GM23338 (cell line): ENCODE measurements around the gene GCN1. TPM values are rescaled to one million over a fixed set of nuclear protein-coding genes. Genes with fewer than 3 reads are reported as not detected.

ENCODE experiments used
- ATAC-seq: fragments of 200-7000 bp; cut with Tn5 transposase; 3 replicates; pipeline ENCODE4 v1.9.1; 2020
- DNase-seq: peaks from one replicate; pipeline ENCODE4 v3.0.0-alpha.2; 2015; ENCODE audit warnings: low spot score
- H2AFZ ChIP-seq: fragments of 200-600 bp; sonication (generic); 2 replicates; pipeline ENCODE4 v1.8.0; 2016; ENCODE audit warnings: antibody characterized with exemption, mild to moderate bottlenecking, moderate library complexity
- H3F3A ChIP-seq: fragments of 200-600 bp; sonication (generic); replicated peaks from 2 replicates; pipeline ENCODE4 v1.8.0; 2017; ENCODE audit warnings: antibody characterized with exemption, mixed run types, low read depth
- H3K27ac ChIP-seq: fragments of 200-600 bp; sonication (generic); 2 replicates; pipeline ENCODE4 v1.6.1; 2016; ENCODE audit warnings: low read depth
- H3K27me3 ChIP-seq: fragments of 200-600 bp; sonication (generic); 2 replicates; pipeline ENCODE4 v1.8.0; 2016; ENCODE audit warnings: mild to moderate bottlenecking, mixed run types, moderate library complexity; ENCODE audit not compliant: insufficient read depth
- H3K36me3 ChIP-seq: fragments of 200-600 bp; sonication (generic); 2 replicates; pipeline ENCODE4 v1.8.0; 2016; ENCODE audit warnings: mild to moderate bottlenecking; ENCODE audit not compliant: insufficient read depth
- H3K4me1 ChIP-seq: fragments of 200-600 bp; sonication (generic); 2 replicates; pipeline ENCODE4 v1.8.0; 2016; ENCODE audit warnings: mild to moderate bottlenecking, moderate library complexity; ENCODE audit not compliant: insufficient read depth
- H3K4me2 ChIP-seq: fragments of 200-600 bp; sonication (generic); 2 replicates; pipeline ENCODE4 v1.7.1; 2017; ENCODE audit warnings: mixed run types
- H3K4me3 ChIP-seq: fragments of 200-600 bp; sonication (generic); 2 replicates; pipeline ENCODE4 v1.6.1; 2016; ENCODE audit warnings: mixed run types
- H3K79me2 ChIP-seq: fragments of 200-600 bp; sonication (generic); replicated peaks from 2 replicates; pipeline ENCODE4 v1.8.0; 2017; ENCODE audit warnings: mild to moderate bottlenecking; ENCODE audit not compliant: insufficient read depth
- H3K9me2 ChIP-seq: fragments of 200-600 bp; sonication (generic); 2 replicates; pipeline ENCODE4 v1.8.0; 2017; ENCODE audit not compliant: insufficient read depth
- H4K20me1 ChIP-seq: fragments of 200-600 bp; sonication (generic); replicated peaks from 2 replicates; pipeline ENCODE4 v1.8.0; 2017; ENCODE audit warnings: mild to moderate bottlenecking; ENCODE audit not compliant: insufficient read depth
- H3K27ac Mint-ChIP-seq: 2 replicates; pipeline ENCODE4 v1.8.0; 2020; ENCODE audit warnings: inconsistent platforms, mild to moderate bottlenecking, moderate library complexity, mixed read lengths
- H3K27me3 Mint-ChIP-seq: 3 replicates; pipeline ENCODE4 v1.8.0; 2022; ENCODE audit warnings: low read depth, mild to moderate bottlenecking, moderate library complexity, mixed read lengths, inconsistent platforms; ENCODE audit not compliant: insufficient read depth, poor library complexity
- H3K36me3 Mint-ChIP-seq: 3 replicates; pipeline ENCODE4 v1.8.0; 2021; ENCODE audit warnings: low read depth, mild to moderate bottlenecking, inconsistent platforms, moderate library complexity, mixed read lengths
- H3K4me1 Mint-ChIP-seq: 3 replicates; pipeline ENCODE4 v1.8.0; 2020; ENCODE audit warnings: mild to moderate bottlenecking, inconsistent platforms, mixed read lengths
- H3K4me3 Mint-ChIP-seq: 3 replicates; pipeline ENCODE4 v1.8.0; 2021; ENCODE audit warnings: moderate library complexity, mild to moderate bottlenecking, inconsistent platforms, mixed read lengths
- H3K9me3 Mint-ChIP-seq: 3 replicates; pipeline ENCODE4 v1.8.0; 2020; ENCODE audit warnings: moderate library complexity, mild to moderate bottlenecking, inconsistent platforms, mixed read lengths
- ETS1 ChIP-seq: IDR thresholded peaks from 2 replicates; pipeline ENCODE4 v1.6.1; 2016; ENCODE audit warnings: antibody characterized with exemption
- EZH2 ChIP-seq: fragments of 200-600 bp; sonication (generic); IDR thresholded peaks from one replicate; pipeline ENCODE4 v1.8.0; 2017; ENCODE audit warnings: antibody characterized with exemption, mild to moderate bottlenecking, low read depth; ENCODE audit not compliant: unreplicated experiment
- EZH2phosphoT487 ChIP-seq: fragments of 200-600 bp; sonication (generic); IDR thresholded peaks from one replicate; pipeline ENCODE4 v1.8.1; 2018; ENCODE audit warnings: antibody characterized with exemption; ENCODE audit not compliant: unreplicated experiment
- NANOG ChIP-seq: IDR thresholded peaks from 2 replicates; pipeline ENCODE4 v1.6.1; 2016; ENCODE audit warnings: antibody characterized with exemption, borderline replicate concordance
- REST ChIP-seq: IDR thresholded peaks from one replicate; pipeline ENCODE4 v1.6.1; 2018; ENCODE audit warnings: antibody characterized with exemption; ENCODE audit not compliant: unreplicated experiment
- STAT1 ChIP-seq: IDR thresholded peaks from one replicate; pipeline ENCODE4 v1.6.1; 2016; ENCODE audit warnings: antibody characterized with exemption; ENCODE audit not compliant: unreplicated experiment
- ZNF114 ChIP-seq: fragments of 250-450 bp; sonication (Bioruptor Pico); IDR thresholded peaks from 2 replicates; pipeline ENCODE4 v1.5.0; 2020; ENCODE audit warnings: mild to moderate bottlenecking, moderate library complexity
- ZNF462 ChIP-seq: fragments of 250-450 bp; sonication (Bioruptor Pico); IDR thresholded peaks from 2 replicates; pipeline ENCODE4 v1.5.0; 2020; ENCODE audit warnings: mild to moderate bottlenecking, moderate library complexity
- polyA plus RNA-seq: library from polyadenylated mRNA; unstranded; fragments of >200 nt; fragmentation: Nextera tagmentation; extraction: Ambion mirVana; gene quantifications from 2 replicates; pipeline ENCODE4 v1.2.1, GENCODE V29; 2016
- total RNA-seq: library from RNA; depleted of rRNA; stranded (reverse); fragments of >200 nt; shearing (Covaris generic); gene quantifications from 2 replicates; pipeline ENCODE4 v1.2.3, GENCODE V29; 2014
- TF ChIP-seq, protein P1 (sequence below), 2 experiments: fragments of 200-600 bp in 1 of 2; sonication (generic) in 1 of 2; conservative IDR thresholded peaks; 2 replicates each; pipeline versions ENCODE4 v1.5.1 to v1.6.1; 2016 to 2017; ENCODE audit warnings: antibody characterized with exemption in 2 of 2, low read depth in 2 of 2, mild to moderate bottlenecking in 2 of 2, moderate library complexity in 1 of 2

GCN1 gene
- total and polyA plus RNA-seq, 2 experiments from 2014 or later = 18.0 to 177 TPM

- TF ChIP-seq, protein P1, sequence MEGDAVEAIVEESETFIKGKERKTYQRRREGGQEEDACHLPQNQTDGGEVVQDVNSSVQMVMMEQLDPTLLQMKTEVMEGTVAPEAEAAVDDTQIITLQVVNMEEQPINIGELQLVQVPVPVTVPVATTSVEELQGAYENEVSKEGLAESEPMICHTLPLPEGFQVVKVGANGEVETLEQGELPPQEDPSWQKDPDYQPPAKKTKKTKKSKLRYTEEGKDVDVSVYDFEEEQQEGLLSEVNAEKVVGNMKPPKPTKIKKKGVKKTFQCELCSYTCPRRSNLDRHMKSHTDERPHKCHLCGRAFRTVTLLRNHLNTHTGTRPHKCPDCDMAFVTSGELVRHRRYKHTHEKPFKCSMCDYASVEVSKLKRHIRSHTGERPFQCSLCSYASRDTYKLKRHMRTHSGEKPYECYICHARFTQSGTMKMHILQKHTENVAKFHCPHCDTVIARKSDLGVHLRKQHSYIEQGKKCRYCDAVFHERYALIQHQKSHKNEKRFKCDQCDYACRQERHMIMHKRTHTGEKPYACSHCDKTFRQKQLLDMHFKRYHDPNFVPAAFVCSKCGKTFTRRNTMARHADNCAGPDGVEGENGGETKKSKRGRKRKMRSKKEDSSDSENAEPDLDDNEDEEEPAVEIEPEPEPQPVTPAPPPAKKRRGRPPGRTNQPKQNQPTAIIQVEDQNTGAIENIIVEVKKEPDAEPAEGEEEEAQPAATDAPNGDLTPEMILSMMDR (conservative IDR thresholded peaks at IDR 0.05; ENCODE audit: low read depth in 2 of 2) = no peak
- TF ChIP-seq EZH2phosphoT487 = no peak
- no peak for TF ChIP-seq ETS1
- no peak for TF ChIP-seq STAT1
- TF ChIP-seq ZNF462 (CRISPR knock-in tag) = no peak
- no peak for TF ChIP-seq EZH2
- TF ChIP-seq REST = no peak
- no peak for TF ChIP-seq ZNF114 (CRISPR knock-in tag)
- TF ChIP-seq NANOG = no peak
- H3K36me3 ChIP-seq = peaks cover 59% of the 10 kb centered on the region
- H2AFZ ChIP-seq = no peak overlapping the region
- H3K4me2 ChIP-seq = no peak overlapping the region
- 0 out of 2 replicates have a peak, but pooled peaks cover 2% of the 10 kb centered on the region for H3K79me2 ChIP-seq
- peaks cover 2% of the 10 kb centered on the region; the same call in 1 of the 2 replicates for H4K20me1 ChIP-seq
- H3K4me3 ChIP-seq = no peak overlapping the region
- Mint-ChIP-seq H3K4me1 (no peaks in the 10 kb centered on the region), H3K27ac (no peak overlapping the region), H3K4me3 (no peak overlapping the region), H3K9me3 (no peaks in the 10 kb centered on the region), H3K36me3 (peaks cover 72% of the 10 kb centered on the region), H3K27me3 (no peaks in the 10 kb centered on the region)
- ATAC-seq (no peak), DNase-seq (no peak)
- H3K27me3 ChIP-seq = no peaks in the 10 kb centered on the region
- no peaks in the 10 kb centered on the region for H3K9me2 ChIP-seq
- 0 out of 2 replicates have a peak, but pooled peaks cover 3% of the 10 kb centered on the region for H3F3A ChIP-seq
- no peak overlapping the region for H3K27ac ChIP-seq
- H3K4me1 ChIP-seq = no peaks in the 10 kb centered on the region
These were observed 31.8 kb downstream of the GCN1 start for GRCh38 chr12:120162763-120163162.
